Coronary artery (tissue), 2 donors: ENCODE data around the gene ACOD1.
"Not testable (repeated sequence)": the region's sequence is repeated elsewhere in the genome, so short reads cannot be mapped to it uniquely, and the experiment has no call there.

Source experiments
- DNase-seq: peaks from one replicate; pipeline ENCODE4 v3.0.0-alpha.2; 2017; ENCODE audit warnings: low spot score
- H3K27ac ChIP-seq, 2 donors: fragments of 200-600 bp; sonication (generic); one replicate each; pipeline ENCODE4 v1.5.1; 2016 to 2019
- H3K4me3 ChIP-seq: fragments of 200-600 bp; sonication (generic); 2 replicates; pipeline ENCODE4 v1.5.1; 2016; ENCODE audit warnings: mild to moderate bottlenecking, moderate library complexity
- TF ChIP-seq, protein P1 (sequence below): fragments of 200-600 bp; sonication (generic); IDR thresholded peaks from one replicate; pipeline ENCODE4 v1.5.1; 2019; ENCODE audit warnings: antibody characterized with exemption

Gene ACOD1

DNA sequence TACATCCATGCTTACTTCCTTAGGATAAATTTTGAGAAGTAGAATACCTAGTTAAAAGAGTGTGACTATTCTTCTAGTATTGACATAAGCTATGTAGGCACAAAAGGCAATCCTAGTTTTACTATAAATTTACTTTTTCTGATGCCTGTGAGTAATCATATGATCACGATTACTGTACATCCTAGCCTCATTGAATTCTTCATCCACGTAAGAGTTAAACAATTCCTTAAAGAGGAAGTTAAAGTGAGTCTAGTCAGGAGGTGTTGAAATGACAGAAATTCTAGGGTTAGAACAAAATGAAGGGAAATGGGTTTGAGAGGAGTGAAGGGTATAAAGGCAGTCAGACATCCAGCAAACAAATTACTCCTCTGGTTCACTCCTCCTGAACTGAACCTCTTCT lies at the start of gene ACOD1:
Gene ACOD1, plus strand, starts transcription at position 363 of the 400 bp plus-strand sequence. CDS start 48 bp downstream, outside the sequence.
- Histone ChIP-seq H3K27ac (no peak within 1 kb of the TSS), H3K4me3 (no peak within 1 kb of the TSS)
- TF ChIP-seq, protein P1, sequence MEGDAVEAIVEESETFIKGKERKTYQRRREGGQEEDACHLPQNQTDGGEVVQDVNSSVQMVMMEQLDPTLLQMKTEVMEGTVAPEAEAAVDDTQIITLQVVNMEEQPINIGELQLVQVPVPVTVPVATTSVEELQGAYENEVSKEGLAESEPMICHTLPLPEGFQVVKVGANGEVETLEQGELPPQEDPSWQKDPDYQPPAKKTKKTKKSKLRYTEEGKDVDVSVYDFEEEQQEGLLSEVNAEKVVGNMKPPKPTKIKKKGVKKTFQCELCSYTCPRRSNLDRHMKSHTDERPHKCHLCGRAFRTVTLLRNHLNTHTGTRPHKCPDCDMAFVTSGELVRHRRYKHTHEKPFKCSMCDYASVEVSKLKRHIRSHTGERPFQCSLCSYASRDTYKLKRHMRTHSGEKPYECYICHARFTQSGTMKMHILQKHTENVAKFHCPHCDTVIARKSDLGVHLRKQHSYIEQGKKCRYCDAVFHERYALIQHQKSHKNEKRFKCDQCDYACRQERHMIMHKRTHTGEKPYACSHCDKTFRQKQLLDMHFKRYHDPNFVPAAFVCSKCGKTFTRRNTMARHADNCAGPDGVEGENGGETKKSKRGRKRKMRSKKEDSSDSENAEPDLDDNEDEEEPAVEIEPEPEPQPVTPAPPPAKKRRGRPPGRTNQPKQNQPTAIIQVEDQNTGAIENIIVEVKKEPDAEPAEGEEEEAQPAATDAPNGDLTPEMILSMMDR, result no peak
- DNase-seq, result no peak

DNA sequence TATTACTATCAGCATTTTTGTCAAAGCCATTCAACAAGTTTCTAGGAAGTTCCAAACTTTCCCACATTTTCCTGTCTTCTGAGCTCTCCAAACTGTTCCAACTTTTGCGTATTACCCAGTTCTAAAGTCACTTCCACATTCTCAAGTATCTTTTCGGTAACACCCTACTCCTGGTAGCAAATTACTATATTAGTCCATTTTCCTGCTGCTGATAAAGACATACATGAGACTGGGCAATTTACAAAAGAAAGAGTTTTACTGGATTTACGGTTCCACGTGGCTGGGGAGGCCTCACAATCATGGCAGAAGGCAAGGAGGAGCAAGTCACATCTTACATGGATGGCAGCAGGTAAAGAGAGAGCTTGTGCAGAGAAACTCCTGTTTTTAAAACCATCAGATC lies 49.2 kb upstream of the ACOD1 start:
- H3K27ac ChIP-seq, DNase-seq, H3K4me3 ChIP-seq: not testable (repeated sequence)

DNA sequence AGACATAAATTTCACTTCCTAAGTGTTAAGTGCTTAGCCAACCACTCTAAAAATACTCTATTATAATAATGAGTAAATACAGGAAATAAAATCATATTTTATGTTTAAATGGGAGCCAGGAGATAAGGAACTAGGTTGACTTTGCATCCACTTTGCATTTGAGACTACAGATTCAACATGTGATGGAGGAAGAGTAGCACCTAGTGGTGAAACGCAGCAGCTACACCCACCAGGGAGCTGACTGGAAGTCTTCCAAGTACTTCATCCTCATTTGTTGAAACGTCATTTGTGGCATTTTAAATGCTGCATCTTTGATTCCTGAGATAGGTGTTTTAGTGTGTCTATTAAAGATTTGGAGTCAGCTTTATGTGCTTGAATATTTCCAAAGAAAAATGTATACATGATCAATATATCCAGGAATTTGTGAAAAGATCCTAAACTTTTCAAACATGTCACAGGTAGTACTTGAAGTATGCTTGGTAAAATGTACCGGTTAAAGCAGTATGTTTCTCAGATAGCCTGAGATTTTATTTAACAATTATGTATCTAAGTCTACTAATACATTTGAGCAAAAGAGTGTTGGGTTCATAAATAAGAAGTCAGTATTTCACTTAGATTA lies 44.7 kb upstream of the ACOD1 start:
- TF ChIP-seq, protein P1, result peak; percentile 90
- no peak for DNase-seq
- H3K4me3 ChIP-seq, result no peak overlapping the region
- H3K27ac ChIP-seq, result no peak overlapping the region

DNA sequence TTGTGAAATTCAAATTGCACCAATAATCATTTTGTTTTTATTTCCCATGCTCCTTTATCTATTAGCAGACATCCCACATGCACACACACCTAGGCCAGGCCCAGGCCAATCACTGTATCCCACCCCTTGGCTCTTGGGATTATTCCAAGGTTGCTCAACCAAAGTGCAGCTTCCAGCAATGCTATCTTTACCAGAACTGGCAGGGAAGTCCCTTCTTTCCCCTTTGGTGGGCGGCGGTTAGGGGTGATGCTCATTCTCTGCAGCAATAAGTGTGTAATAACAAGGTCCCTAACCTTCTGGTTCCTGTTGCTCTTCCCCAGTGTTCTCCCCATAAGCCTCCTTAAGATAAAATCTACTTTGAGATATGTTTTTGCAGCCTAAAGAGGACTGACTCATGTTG lies 43.8 kb upstream of the ACOD1 start:
- no peak overlapping the region for H3K27ac ChIP-seq
- H3K4me3 ChIP-seq, result no peak overlapping the region
- DNase-seq, result no peak
- TF ChIP-seq, protein P1, result no peak

DNA sequence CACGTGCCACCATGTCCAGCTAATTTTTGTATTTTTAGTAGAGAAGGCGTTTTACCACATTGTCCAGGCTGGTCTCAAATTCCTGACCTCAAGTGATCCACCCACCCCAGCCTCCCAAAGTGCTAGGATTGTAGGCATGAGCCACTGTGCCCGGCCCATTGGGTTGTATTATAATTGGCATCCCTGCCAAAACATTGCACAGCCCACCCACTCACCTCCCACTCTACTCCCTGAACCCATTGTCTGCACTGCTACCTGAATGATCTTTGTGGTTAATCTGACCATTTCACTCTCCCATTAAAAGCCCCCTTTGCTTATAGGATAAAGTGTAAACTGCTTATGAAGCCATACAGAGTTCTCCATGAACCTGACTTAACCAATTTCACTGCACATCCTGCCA lies 35.8 kb upstream of the ACOD1 start:
- H3K27ac ChIP-seq, result no peak overlapping the region
- no peak overlapping the region for H3K4me3 ChIP-seq
- TF ChIP-seq, protein P1, result no peak
- DNase-seq, result no peak

DNA sequence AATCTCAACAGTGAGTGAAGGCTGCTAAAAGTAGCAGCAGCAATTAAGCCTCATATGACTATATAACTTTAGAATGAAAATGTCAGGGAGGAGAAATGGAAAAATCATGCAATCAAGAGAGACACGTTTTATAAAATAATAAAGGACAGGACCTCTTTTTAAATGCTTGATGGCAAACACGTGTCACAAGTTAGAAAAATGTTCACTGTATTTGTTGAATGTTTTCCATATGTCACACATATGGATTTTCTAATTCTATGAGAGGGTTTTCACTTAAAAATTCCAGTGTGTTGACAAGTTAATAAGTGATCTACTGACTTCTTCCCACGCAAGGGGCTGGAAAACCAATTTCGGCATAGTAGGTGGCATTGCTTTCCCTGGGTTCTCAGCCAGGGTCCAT lies 34.4 kb upstream of the ACOD1 start:
- Histone ChIP-seq H3K4me3 (no peak overlapping the region), H3K27ac (no peak overlapping the region)
- DNase-seq, result no peak
- TF ChIP-seq, protein P1, result no peak

DNA sequence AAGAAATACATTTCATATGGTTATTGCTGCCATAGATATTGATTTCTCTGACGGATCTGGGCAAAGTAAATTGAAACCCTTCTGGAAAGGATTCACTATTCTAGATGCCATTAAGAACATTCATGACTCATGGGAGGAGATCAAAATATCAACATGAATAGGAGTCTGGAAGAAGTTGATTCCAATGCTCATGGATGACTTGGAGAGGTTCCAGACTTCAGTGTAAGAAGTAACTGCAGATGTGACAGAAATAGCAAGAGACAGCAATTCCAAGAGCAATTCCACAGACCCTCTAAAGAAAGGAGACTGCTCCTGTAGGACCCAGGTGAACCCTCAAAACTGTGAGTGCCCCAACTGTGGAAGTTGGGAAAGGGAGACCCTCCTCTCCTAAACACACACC lies 31.2 kb upstream of the ACOD1 start:
- Histone ChIP-seq H3K4me3 (no peak overlapping the region), H3K27ac (peak overlapping the region in 1 of 2 donors; percentile 64)
- TF ChIP-seq, protein P1, result no peak
- DNase-seq, result no peak

DNA sequence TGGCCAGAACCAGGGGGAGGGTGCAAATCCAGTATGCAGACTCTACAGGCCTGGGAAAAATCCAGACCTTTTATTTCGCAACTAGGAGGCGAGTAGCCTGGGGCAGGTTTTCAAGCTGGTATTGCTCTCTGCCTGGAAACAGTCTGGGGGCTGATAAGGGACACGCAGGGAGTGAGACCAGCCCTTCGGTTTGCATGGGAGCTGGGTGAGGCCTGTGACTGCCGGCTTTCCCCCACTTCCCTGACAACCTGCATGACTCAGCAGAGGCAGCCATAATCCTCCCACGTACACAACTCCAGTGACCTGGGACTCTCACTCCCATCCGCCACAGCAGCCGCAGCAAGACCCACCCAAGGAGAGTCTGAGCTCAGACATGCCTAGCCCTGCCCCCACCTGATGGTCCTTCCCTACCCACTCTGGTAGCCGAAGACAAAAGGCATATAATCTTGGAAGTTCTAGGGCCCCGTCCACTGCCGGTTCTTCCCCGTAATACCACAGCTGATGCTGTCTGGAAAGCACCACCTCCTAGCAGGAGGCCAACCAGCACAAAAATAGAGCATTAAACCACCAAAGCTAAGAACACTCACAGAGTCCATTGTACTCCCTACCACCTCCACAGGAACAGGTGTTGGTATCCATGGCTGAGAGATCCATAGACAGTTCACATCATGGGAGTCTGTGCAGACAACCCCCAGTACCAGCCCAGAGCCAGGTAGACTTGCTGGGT lies 30.4 kb upstream of the ACOD1 start:
- DNase-seq, H3K4me3 ChIP-seq: not testable (repeated sequence)
- H3K27ac ChIP-seq, result peak overlapping the region in 1 of 2 donors; percentile 64
